GM23338 (cell line): ENCODE data around the gene FAXC. TPM values are rescaled to one million over a fixed set of nuclear protein-coding genes. Genes with fewer than 3 reads are reported as not detected.

Source experiments
- ATAC-seq: fragments of 200-7000 bp; cut with Tn5 transposase; 3 replicates; pipeline ENCODE4 v1.9.1; 2020
- DNase-seq: peaks from one replicate; pipeline ENCODE4 v3.0.0-alpha.2; 2015; ENCODE audit warnings: low spot score
- H2AFZ ChIP-seq: fragments of 200-600 bp; sonication (generic); 2 replicates; pipeline ENCODE4 v1.8.0; 2016; ENCODE audit warnings: antibody characterized with exemption, mild to moderate bottlenecking, moderate library complexity
- H3F3A ChIP-seq: fragments of 200-600 bp; sonication (generic); replicated peaks from 2 replicates; pipeline ENCODE4 v1.8.0; 2017; ENCODE audit warnings: antibody characterized with exemption, mixed run types, low read depth
- H3K27ac ChIP-seq: fragments of 200-600 bp; sonication (generic); 2 replicates; pipeline ENCODE4 v1.6.1; 2016; ENCODE audit warnings: low read depth
- H3K27me3 ChIP-seq: fragments of 200-600 bp; sonication (generic); 2 replicates; pipeline ENCODE4 v1.8.0; 2016; ENCODE audit warnings: mild to moderate bottlenecking, mixed run types, moderate library complexity; ENCODE audit not compliant: insufficient read depth
- H3K36me3 ChIP-seq: fragments of 200-600 bp; sonication (generic); 2 replicates; pipeline ENCODE4 v1.8.0; 2016; ENCODE audit warnings: mild to moderate bottlenecking; ENCODE audit not compliant: insufficient read depth
- H3K4me1 ChIP-seq: fragments of 200-600 bp; sonication (generic); 2 replicates; pipeline ENCODE4 v1.8.0; 2016; ENCODE audit warnings: mild to moderate bottlenecking, moderate library complexity; ENCODE audit not compliant: insufficient read depth
- H3K4me2 ChIP-seq: fragments of 200-600 bp; sonication (generic); 2 replicates; pipeline ENCODE4 v1.7.1; 2017; ENCODE audit warnings: mixed run types
- H3K4me3 ChIP-seq: fragments of 200-600 bp; sonication (generic); 2 replicates; pipeline ENCODE4 v1.6.1; 2016; ENCODE audit warnings: mixed run types
- H3K79me2 ChIP-seq: fragments of 200-600 bp; sonication (generic); replicated peaks from 2 replicates; pipeline ENCODE4 v1.8.0; 2017; ENCODE audit warnings: mild to moderate bottlenecking; ENCODE audit not compliant: insufficient read depth
- H3K9me2 ChIP-seq: fragments of 200-600 bp; sonication (generic); 2 replicates; pipeline ENCODE4 v1.8.0; 2017; ENCODE audit not compliant: insufficient read depth
- H4K20me1 ChIP-seq: fragments of 200-600 bp; sonication (generic); replicated peaks from 2 replicates; pipeline ENCODE4 v1.8.0; 2017; ENCODE audit warnings: mild to moderate bottlenecking; ENCODE audit not compliant: insufficient read depth
- H3K27ac Mint-ChIP-seq: 2 replicates; pipeline ENCODE4 v1.8.0; 2020; ENCODE audit warnings: inconsistent platforms, mild to moderate bottlenecking, moderate library complexity, mixed read lengths
- H3K27me3 Mint-ChIP-seq: 3 replicates; pipeline ENCODE4 v1.8.0; 2022; ENCODE audit warnings: low read depth, mild to moderate bottlenecking, moderate library complexity, mixed read lengths, inconsistent platforms; ENCODE audit not compliant: insufficient read depth, poor library complexity
- H3K36me3 Mint-ChIP-seq: 3 replicates; pipeline ENCODE4 v1.8.0; 2021; ENCODE audit warnings: low read depth, mild to moderate bottlenecking, inconsistent platforms, moderate library complexity, mixed read lengths
- H3K4me1 Mint-ChIP-seq: 3 replicates; pipeline ENCODE4 v1.8.0; 2020; ENCODE audit warnings: mild to moderate bottlenecking, inconsistent platforms, mixed read lengths
- H3K4me3 Mint-ChIP-seq: 3 replicates; pipeline ENCODE4 v1.8.0; 2021; ENCODE audit warnings: moderate library complexity, mild to moderate bottlenecking, inconsistent platforms, mixed read lengths
- H3K9me3 Mint-ChIP-seq: 3 replicates; pipeline ENCODE4 v1.8.0; 2020; ENCODE audit warnings: moderate library complexity, mild to moderate bottlenecking, inconsistent platforms, mixed read lengths
- CTCF ChIP-seq, 2 experiments: fragments of 200-600 bp in 1 of 2; sonication (generic) in 1 of 2; conservative IDR thresholded peaks; 2 replicates each; pipeline versions ENCODE4 v1.5.1 to v1.6.1; 2016 to 2017; ENCODE audit warnings: antibody characterized with exemption in 2 of 2, low read depth in 2 of 2, mild to moderate bottlenecking in 2 of 2, moderate library complexity in 1 of 2
- JUNB ChIP-seq: IDR thresholded peaks from one replicate; pipeline ENCODE4 v1.6.1; 2016; ENCODE audit warnings: antibody characterized with exemption; ENCODE audit not compliant: unreplicated experiment
- POLR2AphosphoS5 ChIP-seq: IDR thresholded peaks from 2 replicates; pipeline ENCODE4 v1.6.1; 2016; ENCODE audit warnings: antibody characterized with exemption, low read depth
- ZNF114 ChIP-seq: fragments of 250-450 bp; sonication (Bioruptor Pico); IDR thresholded peaks from 2 replicates; pipeline ENCODE4 v1.5.0; 2020; ENCODE audit warnings: mild to moderate bottlenecking, moderate library complexity
- ZNF331 ChIP-seq: fragments of 250-450 bp; sonication (Bioruptor Pico); IDR thresholded peaks from 2 replicates; pipeline ENCODE4 v1.5.0; 2020; ENCODE audit warnings: low read depth, mild to moderate bottlenecking, moderate library complexity
- ZNF462 ChIP-seq: fragments of 250-450 bp; sonication (Bioruptor Pico); IDR thresholded peaks from 2 replicates; pipeline ENCODE4 v1.5.0; 2020; ENCODE audit warnings: mild to moderate bottlenecking, moderate library complexity
- polyA plus RNA-seq: library from polyadenylated mRNA; unstranded; fragments of >200 nt; fragmentation: Nextera tagmentation; extraction: Ambion mirVana; gene quantifications from 2 replicates; pipeline ENCODE4 v1.2.1, GENCODE V29; 2016
- total RNA-seq: library from RNA; depleted of rRNA; stranded (reverse); fragments of >200 nt; shearing (Covaris generic); gene quantifications from 2 replicates; pipeline ENCODE4 v1.2.3, GENCODE V29; 2014

FAXC gene
- total and polyA plus RNA-seq, 2 experiments from 2014 or later = 10.5 to 15.2 TPM

- peaks cover 10% of the 10 kb centered on the region; the same call in 1 of the 2 replicates for H3K4me1 ChIP-seq
- no peaks in the 10 kb centered on the region for H3K9me3 Mint-ChIP-seq
- ATAC-seq = no peak
- H3K36me3 ChIP-seq = no peaks in the 10 kb centered on the region
- H3K27me3 ChIP-seq = no peaks in the 10 kb centered on the region
- H3K36me3 Mint-ChIP-seq = no peaks in the 10 kb centered on the region
- H2AFZ ChIP-seq = no peak overlapping the region
- no peak overlapping the region for H3K4me3 Mint-ChIP-seq
- no peaks in the 10 kb centered on the region for H3K79me2 ChIP-seq
- TF ChIP-seq ZNF462 (CRISPR knock-in tag) = no peak
- no peak for TF ChIP-seq JUNB
- no peak for TF ChIP-seq ZNF114 (CRISPR knock-in tag)
- no peak for TF ChIP-seq POLR2AphosphoS5
- TF ChIP-seq CTCF (conservative IDR thresholded peaks at IDR 0.05; ENCODE audit: low read depth in 2 of 2) = no peak
- no peak for TF ChIP-seq ZNF331 (CRISPR knock-in tag)
- peaks cover 4% of the 10 kb centered on the region for H3K27me3 Mint-ChIP-seq
- peak overlapping the region; percentile 10; the same call in 1 of the 2 replicates for H3K27ac Mint-ChIP-seq
- no peaks in the 10 kb centered on the region for H4K20me1 ChIP-seq
- no peak overlapping the region for H3K27ac ChIP-seq
- H3K4me1 Mint-ChIP-seq = peaks cover 11% of the 10 kb centered on the region
- H3K4me2 ChIP-seq = no peak overlapping the region
- no peaks in the 10 kb centered on the region for H3K9me2 ChIP-seq
- H3K4me3 ChIP-seq = no peak overlapping the region
- no peak for DNase-seq
- no peaks in the 10 kb centered on the region for H3F3A ChIP-seq
Measured at GRCh38 chr6:99305021-99305554, 44.4 kb downstream of the FAXC start.
